ENCODE data around the gene ZFYVE21.

The ZFYVE21 gene

DNA sequence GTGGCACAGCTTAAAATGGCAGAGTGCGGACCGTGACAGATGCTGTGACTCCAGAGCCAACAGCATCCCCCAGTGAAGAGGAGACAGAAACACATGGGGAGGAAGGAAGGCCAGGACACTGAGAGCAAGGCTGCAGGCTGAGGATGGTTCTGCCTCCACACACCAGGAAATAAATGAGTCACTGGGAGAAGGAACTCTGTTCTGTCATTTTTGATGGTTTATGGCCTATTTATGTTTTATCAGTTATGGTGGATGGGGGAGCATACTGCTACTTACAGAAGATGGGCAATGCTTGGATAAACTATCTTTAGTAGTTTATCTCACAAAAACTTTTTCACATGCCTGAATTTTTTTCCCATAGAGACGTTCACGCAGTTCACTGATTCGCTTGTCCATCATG is 33.8 kb downstream of the ZFYVE21 start:
- no peak overlapping the region for H3K4me3 ChIP-seq (ENCODE audit: control insufficient read depth in 1 of 7, extremely low read depth in 1 of 7, insufficient read depth in 4 of 7, low read depth in 2 of 7, low read length in 6 of 7)
- no peak overlapping the region for H3K27ac ChIP-seq (ENCODE audit: insufficient read depth in 1 of 2, low read depth in 1 of 2, low read length in 2 of 2, poor library complexity in 1 of 2, severe bottlenecking in 2 of 2)
- WGBS (ENCODE audit: insufficient coverage), result 86% methylated on average over 5 of the region's 5 CpGs
- no peak for DNase-seq
- H3K36me3 ChIP-seq (ENCODE audit: control insufficient read depth in 4 of 4, insufficient read depth in 4 of 4, low read length in 3 of 4), result no peaks in the 10 kb centered on the region
- peaks cover 0 to 4% (median 0%) of the 10 kb centered on the region in 4 experiments for H3K4me1 ChIP-seq (ENCODE audit: control extremely low read depth in 1 of 4, control insufficient read depth in 4 of 4, insufficient read depth in 4 of 4, low read length in 3 of 4)
- no peaks in the 10 kb centered on the region for H3K27me3 ChIP-seq (replicated peaks in 2 of 5; ENCODE audit: control insufficient read depth in 4 of 5, insufficient read depth in 5 of 5, low read length in 4 of 5)
- CTCF ChIA-PET, result no interaction called here
- no peaks in the 10 kb centered on the region for H3K9me3 ChIP-seq (ENCODE audit: control extremely low read depth in 1 of 5, control insufficient read depth in 4 of 5, insufficient read depth in 2 of 5, low read depth in 1 of 5, low read length in 4 of 5)
- POLR2A ChIA-PET, result no interaction called here

- H3K9me3 ChIP-seq (ENCODE audit: control extremely low read depth in 1 of 5, control insufficient read depth in 4 of 5, insufficient read depth in 2 of 5, low read depth in 1 of 5, low read length in 4 of 5), result no peaks in the 10 kb centered on the region
- H3K27ac ChIP-seq (ENCODE audit: insufficient read depth in 1 of 2, low read depth in 1 of 2, low read length in 2 of 2, poor library complexity in 1 of 2, severe bottlenecking in 2 of 2), result no peak overlapping the region
- H3K27me3 ChIP-seq (replicated peaks in 2 of 5; ENCODE audit: control insufficient read depth in 4 of 5, insufficient read depth in 5 of 5, low read length in 4 of 5), result no peaks in the 10 kb centered on the region
- peak; percentile 27 to 54 (median 46) for DNase-seq
- CTCF ChIA-PET, result interaction anchor here (0.7 kb wide), 1 partner anchor 178 kb away, joined by 3 read pairs; no protein-coding TSS in a partner anchor
- 86% methylated on average over 4 of the region's 5 CpGs for WGBS (ENCODE audit: insufficient coverage)
- no peaks in the 10 kb centered on the region for H3K36me3 ChIP-seq (ENCODE audit: control insufficient read depth in 4 of 4, insufficient read depth in 4 of 4, low read length in 3 of 4)
- peaks cover 0 to 4% (median 0%) of the 10 kb centered on the region in 4 experiments for H3K4me1 ChIP-seq (ENCODE audit: control extremely low read depth in 1 of 4, control insufficient read depth in 4 of 4, insufficient read depth in 4 of 4, low read length in 3 of 4)
- no peak overlapping the region for H3K4me3 ChIP-seq (ENCODE audit: control insufficient read depth in 1 of 7, extremely low read depth in 1 of 7, insufficient read depth in 4 of 7, low read depth in 2 of 7, low read length in 6 of 7)
- POLR2A ChIA-PET, result no interaction called here
These were observed 34.2 kb downstream of the ZFYVE21 start for GRCh38 chr14:103749860-103750259.

- H3K27me3 ChIP-seq (replicated peaks in 2 of 5; ENCODE audit: control insufficient read depth in 4 of 5, insufficient read depth in 5 of 5, low read length in 4 of 5), result no peaks in the 10 kb centered on the region
- POLR2A ChIA-PET, result no interaction called here
- peaks cover 0 to 4% (median 0%) of the 10 kb centered on the region in 4 experiments for H3K4me1 ChIP-seq (ENCODE audit: control extremely low read depth in 1 of 4, control insufficient read depth in 4 of 4, insufficient read depth in 4 of 4, low read length in 3 of 4)
- H3K36me3 ChIP-seq (ENCODE audit: control insufficient read depth in 4 of 4, insufficient read depth in 4 of 4, low read length in 3 of 4), result no peaks in the 10 kb centered on the region
- CTCF ChIA-PET, result interaction anchor here (2.0 kb wide), 1 partner anchor 22 kb away, joined by 5 read pairs; no protein-coding TSS in a partner anchor
- 95% methylated on average over 8 of the region's 9 CpGs for WGBS (ENCODE audit: insufficient coverage)
- DNase-seq, result no peak
- no peak overlapping the region for H3K4me3 ChIP-seq (ENCODE audit: control insufficient read depth in 1 of 7, extremely low read depth in 1 of 7, insufficient read depth in 4 of 7, low read depth in 2 of 7, low read length in 6 of 7)
- no peaks in the 10 kb centered on the region for H3K9me3 ChIP-seq (ENCODE audit: control extremely low read depth in 1 of 5, control insufficient read depth in 4 of 5, insufficient read depth in 2 of 5, low read depth in 1 of 5, low read length in 4 of 5)
- no peak overlapping the region for H3K27ac ChIP-seq (ENCODE audit: insufficient read depth in 1 of 2, low read depth in 1 of 2, low read length in 2 of 2, poor library complexity in 1 of 2, severe bottlenecking in 2 of 2)
These were observed 38.2 kb downstream of the ZFYVE21 start for GRCh38 chr14:103753774-103754173.

GRCh38 chr14:103755060-103755459 is 39.5 kb downstream of the ZFYVE21 start:
- Histone ChIP-seq H3K4me1 (ENCODE audit: control extremely low read depth in 1 of 4, control insufficient read depth in 4 of 4, insufficient read depth in 4 of 4, low read length in 3 of 4) (no peaks in the 10 kb centered on the region), H3K27me3 (replicated peaks in 2 of 5; ENCODE audit: control insufficient read depth in 4 of 5, insufficient read depth in 5 of 5, low read length in 4 of 5) (no peaks in the 10 kb centered on the region), H3K4me3 (ENCODE audit: control insufficient read depth in 1 of 7, extremely low read depth in 1 of 7, insufficient read depth in 4 of 7, low read depth in 2 of 7, low read length in 6 of 7) (no peak overlapping the region), H3K36me3 (ENCODE audit: control insufficient read depth in 4 of 4, insufficient read depth in 4 of 4, low read length in 3 of 4) (no peaks in the 10 kb centered on the region), H3K27ac (ENCODE audit: insufficient read depth in 1 of 2, low read depth in 1 of 2, low read length in 2 of 2, poor library complexity in 1 of 2, severe bottlenecking in 2 of 2) (no peak overlapping the region), H3K9me3 (ENCODE audit: control extremely low read depth in 1 of 5, control insufficient read depth in 4 of 5, insufficient read depth in 2 of 5, low read depth in 1 of 5, low read length in 4 of 5) (no peaks in the 10 kb centered on the region)
- ChIA-PET POLR2A (no interaction called here), CTCF (interaction anchor here (2.0 kb wide), 1 partner anchor 21 kb away, joined by 5 read pairs; no protein-coding TSS in a partner anchor)
- DNase-seq, result no peak
- 93% methylated on average over 2 of the region's 6 CpGs for WGBS (ENCODE audit: insufficient coverage)

DNA sequence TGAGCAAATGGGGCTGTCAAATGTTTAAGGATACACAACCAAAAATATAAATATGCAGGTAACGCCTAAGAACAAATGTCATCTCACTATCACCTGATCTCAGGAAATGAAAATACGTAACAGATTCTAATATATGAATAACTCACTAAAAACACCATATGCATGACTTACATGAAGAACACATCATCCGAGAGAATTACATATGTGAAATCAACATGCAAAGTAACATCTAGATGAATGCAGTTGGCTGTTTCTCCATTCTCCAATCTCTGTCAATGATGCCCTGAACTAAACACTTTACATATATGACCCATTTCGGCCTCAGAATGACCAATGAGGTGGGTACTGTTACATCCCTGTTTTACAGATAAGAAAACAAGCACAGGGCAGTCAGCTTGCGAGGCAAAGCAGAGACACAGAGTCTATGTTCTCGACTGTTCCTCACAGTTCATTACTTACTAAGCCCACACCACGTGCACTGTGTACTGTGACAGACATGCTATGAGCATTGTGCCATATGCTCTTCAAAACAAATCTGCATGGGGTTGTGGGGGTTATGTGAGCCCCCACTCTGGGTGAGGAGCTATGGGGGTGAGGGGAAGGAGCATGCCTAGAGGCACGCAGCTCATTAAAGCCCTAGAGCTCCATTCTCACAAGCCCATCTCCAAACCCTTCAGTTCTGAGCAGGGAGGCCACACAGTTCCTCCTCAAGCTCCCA is 42.6 kb downstream of the ZFYVE21 start:
- WGBS (ENCODE audit: insufficient coverage), result 94% methylated on average over 5 of the region's 8 CpGs

GRCh38 chr14:103762036-103762435 is 46.4 kb downstream of the ZFYVE21 start:
- Histone ChIP-seq H3K27ac (ENCODE audit: insufficient read depth in 1 of 2, low read depth in 1 of 2, low read length in 2 of 2, poor library complexity in 1 of 2, severe bottlenecking in 2 of 2) (no peak overlapping the region), H3K9me3 (ENCODE audit: control extremely low read depth in 1 of 5, control insufficient read depth in 4 of 5, insufficient read depth in 2 of 5, low read depth in 1 of 5, low read length in 4 of 5) (no peaks in the 10 kb centered on the region), H3K27me3 (replicated peaks in 2 of 5; ENCODE audit: control insufficient read depth in 4 of 5, insufficient read depth in 5 of 5, low read length in 4 of 5) (no peaks in the 10 kb centered on the region), H3K36me3 (ENCODE audit: control insufficient read depth in 4 of 4, insufficient read depth in 4 of 4, low read length in 3 of 4) (no peaks in the 10 kb centered on the region), H3K4me1 (ENCODE audit: control extremely low read depth in 1 of 4, control insufficient read depth in 4 of 4, insufficient read depth in 4 of 4, low read length in 3 of 4) (no peaks in the 10 kb centered on the region), H3K4me3 (ENCODE audit: control insufficient read depth in 1 of 7, extremely low read depth in 1 of 7, insufficient read depth in 4 of 7, low read depth in 2 of 7, low read length in 6 of 7) (no peak overlapping the region)
- POLR2A ChIA-PET, result no interaction called here
- CTCF ChIA-PET, result no interaction called here
- no CpG with 5 or more reads among the region's 1 CpG for WGBS (ENCODE audit: insufficient coverage)
- DNase-seq, result no peak

More for the DNA sequence above, 42.6 kb downstream of the ZFYVE21 start:
- ChIA-PET POLR2A (no interaction called here), CTCF (interaction anchor here (0.6 to 0.7 kb wide), 2 partner anchors 14 to 78 kb away, joined by 3 read pairs; no protein-coding TSS in a partner anchor)
- no peak overlapping the region for H3K4me3 ChIP-seq (ENCODE audit: control insufficient read depth in 1 of 7, extremely low read depth in 1 of 7, insufficient read depth in 4 of 7, low read depth in 2 of 7, low read length in 6 of 7)
- no peaks in the 10 kb centered on the region for H3K4me1 ChIP-seq (ENCODE audit: control extremely low read depth in 1 of 4, control insufficient read depth in 4 of 4, insufficient read depth in 4 of 4, low read length in 3 of 4)
- H3K9me3 ChIP-seq (ENCODE audit: control extremely low read depth in 1 of 5, control insufficient read depth in 4 of 5, insufficient read depth in 2 of 5, low read depth in 1 of 5, low read length in 4 of 5), result no peaks in the 10 kb centered on the region
- H3K27me3 ChIP-seq (replicated peaks in 2 of 5; ENCODE audit: control insufficient read depth in 4 of 5, insufficient read depth in 5 of 5, low read length in 4 of 5), result no peaks in the 10 kb centered on the region
- H3K36me3 ChIP-seq (ENCODE audit: control insufficient read depth in 4 of 4, insufficient read depth in 4 of 4, low read length in 3 of 4), result no peaks in the 10 kb centered on the region
- no peak for DNase-seq
- no peak overlapping the region for H3K27ac ChIP-seq (ENCODE audit: insufficient read depth in 1 of 2, low read depth in 1 of 2, low read length in 2 of 2, poor library complexity in 1 of 2, severe bottlenecking in 2 of 2)

DNA sequence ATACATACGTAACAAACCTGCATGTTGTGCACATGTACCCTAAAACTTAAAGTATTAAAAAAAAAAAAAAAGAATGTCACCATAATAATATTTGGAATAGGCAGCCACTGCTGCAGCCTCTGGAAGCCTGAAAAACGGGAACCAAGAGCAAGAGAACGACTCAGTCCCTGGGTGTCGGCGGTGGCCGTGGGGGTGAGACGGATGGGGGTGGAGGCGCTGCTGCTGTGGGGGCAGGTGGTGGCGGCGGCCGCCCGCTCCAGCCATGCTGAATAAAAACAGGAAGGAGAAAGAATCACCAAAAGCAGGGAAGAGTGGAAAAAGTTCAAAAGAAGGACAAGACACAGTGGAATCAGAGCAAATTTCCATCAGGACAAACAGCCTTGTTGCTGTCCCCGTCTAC is 46.9 kb downstream of the ZFYVE21 start:
- WGBS (ENCODE audit: insufficient coverage), result 80% methylated on average over 11 of the region's 13 CpGs
- no peak overlapping the region for H3K4me3 ChIP-seq (ENCODE audit: control insufficient read depth in 1 of 7, extremely low read depth in 1 of 7, insufficient read depth in 4 of 7, low read depth in 2 of 7, low read length in 6 of 7)
- POLR2A ChIA-PET, result no interaction called here

More for the DNA sequence above, 46.9 kb downstream of the ZFYVE21 start:
- CTCF ChIA-PET, result no interaction called here
- no peaks in the 10 kb centered on the region for H3K36me3 ChIP-seq (ENCODE audit: control insufficient read depth in 4 of 4, insufficient read depth in 4 of 4, low read length in 3 of 4)
- H3K27ac ChIP-seq (ENCODE audit: insufficient read depth in 1 of 2, low read depth in 1 of 2, low read length in 2 of 2, poor library complexity in 1 of 2, severe bottlenecking in 2 of 2), result no peak overlapping the region
- DNase-seq, result peak in 1 of 3 donors; percentile 20
- no peaks in the 10 kb centered on the region for H3K27me3 ChIP-seq (replicated peaks in 2 of 5; ENCODE audit: control insufficient read depth in 4 of 5, insufficient read depth in 5 of 5, low read length in 4 of 5)
- H3K4me1 ChIP-seq (ENCODE audit: control extremely low read depth in 1 of 4, control insufficient read depth in 4 of 4, insufficient read depth in 4 of 4, low read length in 3 of 4), result no peaks in the 10 kb centered on the region
- H3K9me3 ChIP-seq (ENCODE audit: control extremely low read depth in 1 of 5, control insufficient read depth in 4 of 5, insufficient read depth in 2 of 5, low read depth in 1 of 5, low read length in 4 of 5), result no peaks in the 10 kb centered on the region
